K562 (cell line): ENCODE measurements around the gene ERBB4. TPM values are rescaled to one million over a fixed set of nuclear protein-coding genes. Genes with fewer than 3 reads are reported as not detected.

ENCODE experiments used
- ATAC-seq: fragments of 200-7000 bp; cut with Tn5 transposase; 3 replicates; pipeline ENCODE4 v1.9.1; 2020; ENCODE audit warnings: moderate library complexity
- BruUV-seq: library from RNA; stranded (reverse); fragments of 400-500 nt; replicated peaks from 2 replicates; lab custom pipeline; 2021; lab: Mats Ljungman, UMichigan
- CTCF ChIA-PET: fragments of 300-600 bp; formaldehyde crosslinking; extraction: SDS; loops from one replicate; lab custom pipeline; 2021; ENCODE audit warnings: low intra/inter-chr PET ratio; lab: Yijun Ruan, JAX
- POLR2A ChIA-PET: fragments of 300-600, 350-650 bp; sonication (Branson Sonifier 250); formaldehyde crosslinking; extraction: SDS; loops from one replicate; lab custom pipeline; 2021; ENCODE audit warnings: antibody characterized with exemption, inconsistent platforms; lab: Yijun Ruan, JAX
- DNase-seq, 4 experiments: peaks; one replicate each; pipeline versions ENCODE4 v3.0.0 to v3.0.0-alpha.2; 2011 to 2018; ENCODE audit warnings: low spot score in 3 of 4, mixed read lengths in 3 of 4; ENCODE audit errors: extremely low read depth in 1 of 4
- FAIRE-seq: peaks from 2 replicates; lab custom pipeline; 2011; peaks lifted over from hg19 to GRCh38; lab: Jason Lieb, UNC
- H2AFZ ChIP-seq: 2 replicates; pipeline ENCODE4 v1.6.0; 2011; ENCODE audit warnings: low read depth, low read length, control low read depth, inconsistent platforms
- H3K27ac ChIP-seq: fragments of 200-600 bp; 3 replicates; pipeline ENCODE4 v1.8.0; 2011; ENCODE audit warnings: low read depth, mild to moderate bottlenecking, control low read depth, inconsistent platforms, low read length, moderate library complexity, mixed read lengths; ENCODE audit errors: extremely low read depth
- H3K27me3 ChIP-seq, 2 experiments: fragments of 300-600 bp in 1 of 2; 2 replicates in 1 of 2; 3 replicates in 1 of 2; pipeline versions ENCODE4 v1.6.0 to v1.8.0; 2011; ENCODE audit warnings: inconsistent platforms in 2 of 2, low read length in 2 of 2, mild to moderate bottlenecking in 1 of 2, mixed read lengths in 1 of 2, moderate library complexity in 1 of 2; ENCODE audit not compliant: control insufficient read depth in 2 of 2, insufficient read depth in 2 of 2
- H3K36me3 ChIP-seq: fragments of 300-600 bp; 3 replicates; pipeline ENCODE4 v1.8.0; 2011; ENCODE audit warnings: mild to moderate bottlenecking, low read length, inconsistent platforms; ENCODE audit not compliant: control insufficient read depth, insufficient read depth
- H3K4me1 ChIP-seq, 2 experiments: fragments of 200-600 bp in 1 of 2; replicated peaks in 1 of 2; 2 replicates in 1 of 2; 3 replicates in 1 of 2; pipeline versions ENCODE4 v1.5.1 to v1.8.0; 2011; ENCODE audit warnings: inconsistent platforms in 2 of 2, low read length in 2 of 2, mild to moderate bottlenecking in 1 of 2, mixed read lengths in 1 of 2, moderate library complexity in 1 of 2; ENCODE audit not compliant: control insufficient read depth in 2 of 2, insufficient read depth in 2 of 2
- H3K4me2 ChIP-seq: 2 replicates; pipeline ENCODE4 v1.6.1; 2011; ENCODE audit warnings: low read length, control low read depth, inconsistent platforms, mixed read lengths; ENCODE audit not compliant: insufficient read depth
- H3K4me3 ChIP-seq: fragments of 200-600 bp; sonication (generic), shearing (Covaris generic); 2 replicates; pipeline ENCODE4 v1.5.1; 2016; ENCODE audit warnings: control low read depth, inconsistent platforms
- H3K79me2 ChIP-seq: fragments of 200-600 bp; 3 replicates; pipeline ENCODE4 v1.8.0; 2011; ENCODE audit warnings: low read length, inconsistent platforms; ENCODE audit not compliant: control insufficient read depth, insufficient read depth
- H3K9ac ChIP-seq, 2 experiments: 2 replicates each; pipeline versions ENCODE4 v1.6.0 to v1.6.1; 2011; ENCODE audit warnings: low read depth in 2 of 2, low read length in 2 of 2, control low read depth in 1 of 2, inconsistent platforms in 1 of 2, mild to moderate bottlenecking in 1 of 2, mixed read lengths in 1 of 2; ENCODE audit not compliant: insufficient read depth in 1 of 2
- H3K9me1 ChIP-seq: one replicate; pipeline ENCODE4 v1.6.0; 2011; ENCODE audit warnings: inconsistent platforms, mild to moderate bottlenecking, low read length, moderate library complexity; ENCODE audit not compliant: control insufficient read depth, insufficient read depth
- H3K9me3 ChIP-seq: replicated peaks from 2 replicates; pipeline ENCODE4 v1.5.1; 2011; ENCODE audit warnings: low read depth, low read length, inconsistent platforms; ENCODE audit not compliant: control insufficient read depth, insufficient read depth
- H4K20me1 ChIP-seq: replicated peaks from 2 replicates; pipeline ENCODE4 v1.6.1; 2011; ENCODE audit warnings: low read length, inconsistent platforms, mixed read lengths; ENCODE audit not compliant: control insufficient read depth, insufficient read depth
- DDX20 ChIP-seq: fragments of 450-650 bp; IDR thresholded peaks from 2 replicates; pipeline ENCODE4 v1.6.1; 2016; ENCODE audit warnings: missing genetic modification characterization, low read depth, mild to moderate bottlenecking, missing compliant biosample characterization, moderate library complexity
- FIP1L1 ChIP-seq: fragments of 200-400 bp; formaldehyde crosslinking; IDR thresholded peaks from 2 replicates; pipeline ENCODE4 v1.6.1; 2018; ENCODE audit warnings: mild to moderate bottlenecking, low read depth, low read length; ENCODE audit not compliant: poor library complexity, severe bottlenecking
- KDM4B ChIP-seq, 2 experiments: fragments of 450-650 bp in 1 of 2; sonication (generic) in 1 of 2; IDR thresholded peaks; 2 replicates each; pipeline ENCODE4 v1.6.1; 2016 to 2017; ENCODE audit warnings: borderline replicate concordance in 2 of 2, antibody characterized with exemption in 1 of 2, low read depth in 1 of 2, mild to moderate bottlenecking in 1 of 2
- KLF6 ChIP-seq: fragments of 250-450 bp; sonication (Bioruptor Pico); IDR thresholded peaks from 2 replicates; pipeline ENCODE4 v1.4.0; 2020; ENCODE audit warnings: mild to moderate bottlenecking, moderate library complexity, borderline replicate concordance
- RUNX1 ChIP-seq: sonication (generic); IDR thresholded peaks from 2 replicates; pipeline ENCODE4 v1.6.1; 2016; ENCODE audit warnings: antibody characterized with exemption, low read depth
- SMAD2 ChIP-seq: fragments of 150-350 bp; IDR thresholded peaks from 2 replicates; pipeline ENCODE4 v1.6.1; 2014; ENCODE audit warnings: low read depth, mild to moderate bottlenecking, low read length
- TAF15 ChIP-seq: fragments of 200-400 bp; formaldehyde crosslinking; IDR thresholded peaks from 2 replicates; pipeline ENCODE4 v1.6.1; 2017; ENCODE audit warnings: mild to moderate bottlenecking, low read depth, low read length, moderate library complexity
- TCF7L2 ChIP-seq: fragments of 150-350 bp; IDR thresholded peaks from 2 replicates; pipeline ENCODE4 v1.6.1; 2016; ENCODE audit warnings: low read depth, mild to moderate bottlenecking, low read length, moderate library complexity
- ZNF175 ChIP-seq: fragments of 200-800 bp; sonication (Bioruptor generic); IDR thresholded peaks from 2 replicates; pipeline ENCODE4 v1.6.1; 2016; ENCODE audit warnings: low read depth, mild to moderate bottlenecking, missing genetic modification characterization, missing compliant biosample characterization
- ZNF431 ChIP-seq: sonication (generic); formaldehyde crosslinking; IDR thresholded peaks from 2 replicates; pipeline ENCODE4 v1.8.0; 2022; ENCODE audit warnings: mild to moderate bottlenecking, missing genetic modification reagents
- WGBS: fragments of 100-300 bp; shearing (Covaris generic); methylation state at CpG from one replicate; pipeline ENCODE4 v1.1.6; 2016; ENCODE audit warnings: low coverage, mixed read lengths; ENCODE audit not compliant: insufficient coverage; ENCODE audit errors: missing lambda C conversion rate; 5-methylcytosine and 5-hydroxymethylcytosine counted together
- in situ Hi-C: fragments of 300-500 bp; cut with MboI; formaldehyde crosslinking; loops from 4 replicates; pipeline ENCODE4 v1.15.0; 2018; ENCODE audit warnings: inconsistent platforms, mixed read lengths
- intact Hi-C: fragments of 100-400 bp; cut with micrococcal nuclease; formaldehyde crosslinking; loops from 2 replicates; pipeline ENCODE4 v1.14.2; 2022
- polyA plus RNA-seq, 8 experiments: library from polyadenylated mRNA; depleted of rRNA in 4 of 8; stranded (reverse) in 5 of 8; unstranded in 3 of 8; fragments of >200 nt; fragmentation: Nextera tagmentation in 2 of 8; fragmentation: Illumina TruSeq in 1 of 8; extraction: Ambion mirVana in 2 of 8; extraction: Trizol in 1 of 8; gene quantifications; 2 replicates each; pipeline versions ENCODE4 v1.2.1 to v1.2.3, GENCODE V29; 2011 to 2014; ENCODE audit warnings: inconsistent platforms in 1 of 8, missing spikeins in 1 of 8
- total RNA-seq, 7 experiments: library from RNA; depleted of rRNA in 6 of 7; stranded (reverse); fragments of >200 nt in 6 of 7; fragmentation: Illumina TruSeq in 2 of 7; extraction: Trizol in 2 of 7; gene quantifications; 2 replicates each; pipeline versions ENCODE4 v1.2.1 to v1.2.3, GENCODE V29; 2011 to 2021; ENCODE audit warnings: low replicate concordance in 1 of 7
- TF ChIP-seq, protein P1 (sequence below): fragments of 200-800 bp; sonication (Bioruptor generic); IDR thresholded peaks from 2 replicates; pipeline ENCODE4 v1.6.1; 2016; ENCODE audit warnings: missing genetic modification characterization, missing compliant biosample characterization

The ERBB4 gene
- total and polyA plus RNA-seq, 9 of the 15 experiments (the other 6 are each of a cell fraction or from before 2014, with no cell fraction given), result not detected

DNA sequence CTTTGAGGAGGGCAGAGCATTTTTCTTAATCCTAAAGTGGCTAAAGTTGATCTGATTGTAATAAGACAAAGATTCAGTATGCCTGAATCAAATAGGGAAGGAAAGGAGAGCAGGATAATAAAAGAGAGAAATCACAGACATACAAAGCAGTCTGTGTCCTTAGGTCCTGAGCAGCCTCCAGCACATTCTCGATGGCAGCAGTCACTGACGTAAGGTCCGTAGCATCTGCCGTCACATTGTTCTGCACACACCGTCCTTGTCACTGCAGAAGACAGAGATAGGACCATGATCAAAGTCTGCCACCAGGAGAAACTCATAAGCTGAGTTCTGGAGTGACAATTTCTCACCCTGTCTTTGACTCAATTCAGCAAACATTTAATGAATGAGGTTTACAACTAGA, 813.7 kb downstream of the ERBB4 start:
- H3K27ac ChIP-seq, result no peak overlapping the region
- in situ Hi-C loops (no loop called here), intact Hi-C loops (no loop called here)
- no peak overlapping the region for H3K4me2 ChIP-seq
- no peaks in the 10 kb centered on the region for H4K20me1 ChIP-seq
- ChIA-PET CTCF (no interaction called here), POLR2A (no interaction called here)
- H2AFZ ChIP-seq, result no peak overlapping the region
- TF ChIP-seq ZNF175 (CRISPR knock-in tag) (no peak), FIP1L1 (no peak), TAF15 (no peak)
- H3K9me3 ChIP-seq, result no peaks in the 10 kb centered on the region
- no peak overlapping the region for H3K4me3 ChIP-seq
- H3K4me1 ChIP-seq, result no peaks in the 10 kb centered on the region
- BruUV-seq, result no TSS peak
- no peak for DNase-seq
- no peaks in the 10 kb centered on the region for H3K9me1 ChIP-seq
- no peaks in the 10 kb centered on the region for H3K27me3 ChIP-seq
- ATAC-seq, result no peak
- WGBS, result 0% methylated on average over 5 of the region's 5 CpGs
- H3K79me2 ChIP-seq, result no peaks in the 10 kb centered on the region
- H3K9ac ChIP-seq, result no peak overlapping the region
- no peaks in the 10 kb centered on the region for H3K36me3 ChIP-seq
- no peak for FAIRE-seq

DNA sequence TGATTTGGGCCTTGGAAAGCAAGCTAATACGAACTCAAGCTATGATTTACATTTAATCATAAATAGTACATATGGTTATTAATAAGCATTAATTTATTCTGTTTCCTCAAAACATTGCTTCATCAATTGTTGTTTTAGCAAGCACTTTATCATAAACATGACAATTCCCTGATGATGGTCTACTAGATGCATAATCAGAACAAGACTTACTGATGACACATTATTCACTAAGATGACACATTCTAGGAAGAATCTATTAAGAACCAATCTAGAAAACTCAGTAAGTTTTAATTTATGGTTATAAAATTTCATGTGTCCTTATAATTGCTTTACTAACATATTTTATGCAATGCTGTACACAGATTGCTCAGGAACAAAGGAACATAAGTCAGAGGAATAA, 815.2 kb downstream of the ERBB4 start:
- intact Hi-C loops, result no loop called here
- no peak overlapping the region for H3K4me3 ChIP-seq
- in situ Hi-C loops, result no loop called here
- WGBS, result 0% methylated on average over 1 of the region's 1 CpG
- no peaks in the 10 kb centered on the region for H3K36me3 ChIP-seq
- no peak overlapping the region for H3K4me2 ChIP-seq
- no peaks in the 10 kb centered on the region for H3K9me1 ChIP-seq
- no peaks in the 10 kb centered on the region for H4K20me1 ChIP-seq
- no peak overlapping the region for H2AFZ ChIP-seq
- no TSS peak for BruUV-seq
- no peaks in the 10 kb centered on the region for H3K79me2 ChIP-seq
- no peaks in the 10 kb centered on the region for H3K27me3 ChIP-seq
- no peaks in the 10 kb centered on the region for H3K9me3 ChIP-seq
- no peak for DNase-seq
- H3K4me1 ChIP-seq, result no peaks in the 10 kb centered on the region
- ATAC-seq, result no peak
- FAIRE-seq, result no peak
- ChIA-PET CTCF (no interaction called here), POLR2A (no interaction called here)
- no peak overlapping the region for H3K27ac ChIP-seq
- H3K9ac ChIP-seq, result no peak overlapping the region
- TF ChIP-seq KLF6, result no peak
- TF ChIP-seq ZNF431 (CRISPR knock-in tag), result no peak
- no peak for TF ChIP-seq TCF7L2
- no peak for TF ChIP-seq SMAD2
- no peak for TF ChIP-seq DDX20 (tag)
- TF ChIP-seq RUNX1, result no peak
- TF ChIP-seq, protein P1, sequence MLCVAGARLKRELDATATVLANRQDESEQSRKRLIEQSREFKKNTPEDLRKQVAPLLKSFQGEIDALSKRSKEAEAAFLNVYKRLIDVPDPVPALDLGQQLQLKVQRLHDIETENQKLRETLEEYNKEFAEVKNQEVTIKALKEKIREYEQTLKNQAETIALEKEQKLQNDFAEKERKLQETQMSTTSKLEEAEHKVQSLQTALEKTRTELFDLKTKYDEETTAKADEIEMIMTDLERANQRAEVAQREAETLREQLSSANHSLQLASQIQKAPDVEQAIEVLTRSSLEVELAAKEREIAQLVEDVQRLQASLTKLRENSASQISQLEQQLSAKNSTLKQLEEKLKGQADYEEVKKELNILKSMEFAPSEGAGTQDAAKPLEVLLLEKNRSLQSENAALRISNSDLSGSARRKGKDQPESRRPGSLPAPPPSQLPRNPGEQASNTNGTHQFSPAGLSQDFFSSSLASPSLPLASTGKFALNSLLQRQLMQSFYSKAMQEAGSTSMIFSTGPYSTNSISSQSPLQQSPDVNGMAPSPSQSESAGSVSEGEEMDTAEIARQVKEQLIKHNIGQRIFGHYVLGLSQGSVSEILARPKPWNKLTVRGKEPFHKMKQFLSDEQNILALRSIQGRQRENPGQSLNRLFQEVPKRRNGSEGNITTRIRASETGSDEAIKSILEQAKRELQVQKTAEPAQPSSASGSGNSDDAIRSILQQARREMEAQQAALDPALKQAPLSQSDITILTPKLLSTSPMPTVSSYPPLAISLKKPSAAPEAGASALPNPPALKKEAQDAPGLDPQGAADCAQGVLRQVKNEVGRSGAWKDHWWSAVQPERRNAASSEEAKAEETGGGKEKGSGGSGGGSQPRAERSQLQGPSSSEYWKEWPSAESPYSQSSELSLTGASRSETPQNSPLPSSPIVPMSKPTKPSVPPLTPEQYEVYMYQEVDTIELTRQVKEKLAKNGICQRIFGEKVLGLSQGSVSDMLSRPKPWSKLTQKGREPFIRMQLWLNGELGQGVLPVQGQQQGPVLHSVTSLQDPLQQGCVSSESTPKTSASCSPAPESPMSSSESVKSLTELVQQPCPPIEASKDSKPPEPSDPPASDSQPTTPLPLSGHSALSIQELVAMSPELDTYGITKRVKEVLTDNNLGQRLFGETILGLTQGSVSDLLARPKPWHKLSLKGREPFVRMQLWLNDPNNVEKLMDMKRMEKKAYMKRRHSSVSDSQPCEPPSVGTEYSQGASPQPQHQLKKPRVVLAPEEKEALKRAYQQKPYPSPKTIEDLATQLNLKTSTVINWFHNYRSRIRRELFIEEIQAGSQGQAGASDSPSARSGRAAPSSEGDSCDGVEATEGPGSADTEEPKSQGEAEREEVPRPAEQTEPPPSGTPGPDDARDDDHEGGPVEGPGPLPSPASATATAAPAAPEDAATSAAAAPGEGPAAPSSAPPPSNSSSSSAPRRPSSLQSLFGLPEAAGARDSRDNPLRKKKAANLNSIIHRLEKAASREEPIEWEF (CRISPR knock-in tag), result no peak
- no peak for TF ChIP-seq KDM4B (IDR thresholded peaks at IDR 0.05; ENCODE audit: borderline replicate concordance in 2 of 2, low read depth in 1 of 2)
